ENCODE results near the gene RGPD8.
"Not testable (repeated sequence)": the region's sequence is repeated elsewhere in the genome, so short reads cannot be mapped to it uniquely, and the experiment has no call there.

DNA sequence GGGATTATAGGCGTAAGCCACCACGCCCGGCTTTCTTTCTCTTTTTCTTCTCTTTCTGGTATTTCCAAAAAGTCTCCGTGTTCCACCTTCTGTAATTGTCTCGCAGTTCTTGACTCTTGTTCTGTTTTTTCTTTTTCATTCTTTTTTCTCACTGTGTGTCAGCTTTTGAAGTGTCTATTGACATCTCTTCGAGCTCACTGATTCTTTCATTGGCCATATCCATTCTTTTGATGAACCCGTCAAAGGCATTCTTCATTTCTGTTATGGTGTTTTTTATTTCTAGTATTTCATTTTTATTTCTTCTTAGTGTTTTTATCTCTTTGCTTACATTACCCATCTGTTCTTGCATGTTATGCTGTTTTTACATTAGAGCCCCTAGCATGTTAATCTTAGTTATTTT, 73.4 kb downstream of the RGPD8 start:
- TF ChIP-seq POLR2AphosphoS5, POLR2A (IDR thresholded peaks at IDR 0.05): not testable (repeated sequence)
- TF ChIP-seq, protein P1, sequence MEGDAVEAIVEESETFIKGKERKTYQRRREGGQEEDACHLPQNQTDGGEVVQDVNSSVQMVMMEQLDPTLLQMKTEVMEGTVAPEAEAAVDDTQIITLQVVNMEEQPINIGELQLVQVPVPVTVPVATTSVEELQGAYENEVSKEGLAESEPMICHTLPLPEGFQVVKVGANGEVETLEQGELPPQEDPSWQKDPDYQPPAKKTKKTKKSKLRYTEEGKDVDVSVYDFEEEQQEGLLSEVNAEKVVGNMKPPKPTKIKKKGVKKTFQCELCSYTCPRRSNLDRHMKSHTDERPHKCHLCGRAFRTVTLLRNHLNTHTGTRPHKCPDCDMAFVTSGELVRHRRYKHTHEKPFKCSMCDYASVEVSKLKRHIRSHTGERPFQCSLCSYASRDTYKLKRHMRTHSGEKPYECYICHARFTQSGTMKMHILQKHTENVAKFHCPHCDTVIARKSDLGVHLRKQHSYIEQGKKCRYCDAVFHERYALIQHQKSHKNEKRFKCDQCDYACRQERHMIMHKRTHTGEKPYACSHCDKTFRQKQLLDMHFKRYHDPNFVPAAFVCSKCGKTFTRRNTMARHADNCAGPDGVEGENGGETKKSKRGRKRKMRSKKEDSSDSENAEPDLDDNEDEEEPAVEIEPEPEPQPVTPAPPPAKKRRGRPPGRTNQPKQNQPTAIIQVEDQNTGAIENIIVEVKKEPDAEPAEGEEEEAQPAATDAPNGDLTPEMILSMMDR (IDR thresholded peaks at IDR 0.05) = not testable (repeated sequence)

Data from gastroesophageal sphincter (tissue), 3 donors.